Smooth muscle cell of the pulmonary artery (primary cell): Measurements from ENCODE around the gene MSTO1. TPM values are rescaled to one million over a fixed set of nuclear protein-coding genes. Genes with fewer than 3 reads are reported as not detected.

Experiments
- total RNA-seq: library from RNA; depleted of rRNA; stranded (reverse); fragments of >200 nt; gene quantifications from 2 replicates; pipeline ENCODE4 v1.2.3, GENCODE V29; 2014

The MSTO1 gene
- total RNA-seq, result 22.9 and 36.2 TPM in 2 replicates

DNA sequence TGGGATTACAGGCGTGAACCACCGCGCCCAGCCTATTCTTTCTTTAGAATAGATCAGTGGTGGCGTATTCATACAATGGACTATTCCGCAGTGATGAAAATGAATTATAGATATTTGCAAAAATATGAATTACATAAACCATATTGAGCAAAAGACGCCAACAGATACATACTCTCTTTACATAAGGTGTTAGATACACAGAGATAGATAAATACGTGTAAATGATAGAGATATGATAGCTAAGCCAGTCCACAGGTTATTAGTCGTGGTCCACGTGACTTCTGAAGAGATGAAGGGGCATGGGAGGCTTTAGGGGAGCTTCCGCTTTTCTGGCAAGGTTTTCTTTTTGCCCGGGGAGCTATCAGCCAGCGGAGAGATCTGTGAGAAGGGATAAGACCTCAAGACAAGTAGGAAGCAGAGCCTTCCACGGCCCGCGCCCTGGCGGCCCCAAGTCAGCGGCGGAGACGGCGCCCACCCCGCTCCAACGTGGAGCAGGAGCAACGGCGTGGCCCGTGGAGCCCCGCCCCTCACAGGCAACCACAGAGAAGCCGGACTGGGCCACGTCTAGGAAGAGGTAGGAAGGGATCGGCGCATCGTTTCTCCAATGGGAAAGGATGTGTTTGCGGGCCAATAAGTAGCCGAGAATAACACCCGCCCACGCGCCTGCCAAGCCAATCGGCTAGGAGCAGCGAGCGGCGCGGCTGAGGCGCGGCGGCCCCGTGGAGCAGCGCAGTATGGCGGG, at the start of gene MSTO1:
Gene MSTO1, plus strand, starts transcription at position 704 of the 742 bp plus-strand sequence. Its CDS starts 31 bp downstream, at position 735.

DNA sequence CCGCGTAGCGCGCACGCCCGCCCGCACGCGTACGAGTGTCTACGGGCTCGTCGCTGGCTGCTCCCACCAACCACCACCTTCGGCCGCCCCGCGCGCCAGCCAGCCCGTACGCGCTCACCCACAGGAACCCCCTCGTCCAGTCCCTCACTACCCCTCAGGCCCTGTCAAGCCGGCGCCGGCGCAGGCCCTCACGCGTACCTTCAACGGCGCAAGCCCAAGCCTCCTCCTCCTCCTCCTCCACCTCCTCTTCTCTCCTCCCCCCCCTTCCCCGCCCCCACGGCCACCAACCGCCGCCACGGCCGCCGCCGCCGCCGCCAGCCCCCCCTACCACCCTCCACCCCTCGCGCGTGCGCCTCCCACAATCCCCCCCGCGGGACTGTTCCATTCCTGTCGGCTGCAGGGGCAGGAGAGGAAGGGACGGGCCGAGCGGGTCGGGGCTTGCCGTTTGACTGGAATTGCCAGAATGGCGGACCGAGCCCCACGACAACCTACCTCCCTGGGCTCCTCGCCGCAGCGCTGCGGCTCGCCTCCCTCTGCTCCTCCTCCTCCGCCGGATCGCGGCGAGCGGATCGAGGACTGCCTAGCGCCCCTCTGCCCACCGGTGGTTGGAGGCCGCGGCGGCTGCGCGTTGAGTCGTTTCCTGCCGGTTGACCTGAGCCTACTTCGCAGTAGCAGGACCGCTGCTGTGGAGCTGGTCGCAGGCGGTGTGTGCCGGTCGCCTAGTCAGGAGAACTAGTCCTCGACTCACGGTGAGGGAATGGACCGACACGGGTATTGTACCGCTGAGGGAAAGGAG, 47.2 kb upstream of the MSTO1 start, which contains the start of gene ASH1L:
Gene ASH1L, minus strand, starts transcription at position 223 of the 796 bp plus-strand sequence. CDS start 41,284 bp downstream, outside the sequence.

Other genes with a start within 250 kb of the MSTO1 start
- gene ASH1L, start 47.4 kb upstream of the MSTO1 start, total RNA-seq, result 34.7 and 44.3 TPM in 2 replicates
- gene YY1AP1, start 78.6 kb downstream of the MSTO1 start, total RNA-seq, result 33.3 and 35.3 TPM in 2 replicates
- 45.4 and 65.4 TPM in 2 replicates for gene DAP3, start 78.9 kb downstream of the MSTO1 start, total RNA-seq
- gene GON4L, start 247.0 kb downstream of the MSTO1 start, total RNA-seq, result 31.5 and 34.3 TPM in 2 replicates
- 82.2 and 88.3 TPM in 2 replicates for gene SYT11, start 249.3 kb downstream of the MSTO1 start, total RNA-seq